ENCODE data around the gene INHBE. TPM values are rescaled to one million over a fixed set of nuclear protein-coding genes. Genes with fewer than 3 reads are reported as not detected.

Gene INHBE
- total and polyA plus RNA-seq, 4 donors = 17.6 to 181 (median 110) TPM

- Histone ChIP-seq H3K4me1 (ENCODE audit: control insufficient read depth in 4 of 4, insufficient read depth in 4 of 4, low read length in 3 of 4) (peaks cover 2 to 17% (median 11%) of the 10 kb centered on the region in 4 donors), H3K9me3 (ENCODE audit: control insufficient read depth in 4 of 4, low read length in 3 of 4) (no peaks in the 10 kb centered on the region), H3K27ac (ENCODE audit: low read depth in 1 of 2, low read length in 2 of 2) (no peak overlapping the region), H3K9ac (ENCODE audit: low read depth in 1 of 2, low read length in 2 of 2) (no peak overlapping the region), H3K36me3 (ENCODE audit: control insufficient read depth in 4 of 4, insufficient read depth in 3 of 4, low read depth in 1 of 4, low read length in 3 of 4) (peaks cover 5 to 23% (median 16%) of the 10 kb centered on the region in 4 donors), H3K27me3 (ENCODE audit: control insufficient read depth in 4 of 4, insufficient read depth in 4 of 4, low read length in 3 of 4) (no peaks in the 10 kb centered on the region), H3K4me3 (ENCODE audit: low read depth in 1 of 3, low read length in 3 of 3) (no peak overlapping the region)
- no peak for DNase-seq (ENCODE audit: low spot score)
- TF ChIP-seq NR2F2 (IDR thresholded peaks at IDR 0.05) (no peak), HNF4A (conservative IDR thresholded peaks at IDR 0.05) (no peak), EGR1 (IDR thresholded peaks at IDR 0.05; ENCODE audit: low read depth in 2 of 2) (no peak), YY1 (IDR thresholded peaks at IDR 0.05) (no peak), FOXA1 (IDR thresholded peaks at IDR 0.05) (no peak), RAD21 (IDR thresholded peaks at IDR 0.05) (no peak), CTCF (IDR thresholded peaks at IDR 0.05; ENCODE audit: low read depth, low read length, missing input control) (no peak), ATF3 (IDR thresholded peaks at IDR 0.05) (no peak), RXRA (IDR thresholded peaks at IDR 0.05) (no peak), JUND (IDR thresholded peaks at IDR 0.05) (no peak), FOXA2 (IDR thresholded peaks at IDR 0.05) (no peak), SP1 (IDR thresholded peaks at IDR 0.05) (no peak), TAF1 (conservative IDR thresholded peaks at IDR 0.05) (no peak), GABPA (IDR thresholded peaks at IDR 0.05 in 1 of 2, conservative IDR thresholded peaks at IDR 0.05 in 1 of 2) (no peak), HNF4G (IDR thresholded peaks at IDR 0.05) (no peak)
- TF ChIP-seq, protein P1, sequence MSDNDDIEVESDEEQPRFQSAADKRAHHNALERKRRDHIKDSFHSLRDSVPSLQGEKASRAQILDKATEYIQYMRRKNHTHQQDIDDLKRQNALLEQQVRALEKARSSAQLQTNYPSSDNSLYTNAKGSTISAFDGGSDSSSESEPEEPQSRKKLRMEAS (IDR thresholded peaks at IDR 0.05) = no peak
- TF ChIP-seq, protein P2, sequence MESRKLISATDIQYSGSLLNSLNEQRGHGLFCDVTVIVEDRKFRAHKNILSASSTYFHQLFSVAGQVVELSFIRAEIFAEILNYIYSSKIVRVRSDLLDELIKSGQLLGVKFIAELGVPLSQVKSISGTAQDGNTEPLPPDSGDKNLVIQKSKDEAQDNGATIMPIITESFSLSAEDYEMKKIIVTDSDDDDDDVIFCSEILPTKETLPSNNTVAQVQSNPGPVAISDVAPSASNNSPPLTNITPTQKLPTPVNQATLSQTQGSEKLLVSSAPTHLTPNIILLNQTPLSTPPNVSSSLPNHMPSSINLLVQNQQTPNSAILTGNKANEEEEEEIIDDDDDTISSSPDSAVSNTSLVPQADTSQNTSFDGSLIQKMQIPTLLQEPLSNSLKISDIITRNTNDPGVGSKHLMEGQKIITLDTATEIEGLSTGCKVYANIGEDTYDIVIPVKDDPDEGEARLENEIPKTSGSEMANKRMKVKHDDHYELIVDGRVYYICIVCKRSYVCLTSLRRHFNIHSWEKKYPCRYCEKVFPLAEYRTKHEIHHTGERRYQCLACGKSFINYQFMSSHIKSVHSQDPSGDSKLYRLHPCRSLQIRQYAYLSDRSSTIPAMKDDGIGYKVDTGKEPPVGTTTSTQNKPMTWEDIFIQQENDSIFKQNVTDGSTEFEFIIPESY (IDR thresholded peaks at IDR 0.05) = no peak
- TF ChIP-seq, protein P3, sequence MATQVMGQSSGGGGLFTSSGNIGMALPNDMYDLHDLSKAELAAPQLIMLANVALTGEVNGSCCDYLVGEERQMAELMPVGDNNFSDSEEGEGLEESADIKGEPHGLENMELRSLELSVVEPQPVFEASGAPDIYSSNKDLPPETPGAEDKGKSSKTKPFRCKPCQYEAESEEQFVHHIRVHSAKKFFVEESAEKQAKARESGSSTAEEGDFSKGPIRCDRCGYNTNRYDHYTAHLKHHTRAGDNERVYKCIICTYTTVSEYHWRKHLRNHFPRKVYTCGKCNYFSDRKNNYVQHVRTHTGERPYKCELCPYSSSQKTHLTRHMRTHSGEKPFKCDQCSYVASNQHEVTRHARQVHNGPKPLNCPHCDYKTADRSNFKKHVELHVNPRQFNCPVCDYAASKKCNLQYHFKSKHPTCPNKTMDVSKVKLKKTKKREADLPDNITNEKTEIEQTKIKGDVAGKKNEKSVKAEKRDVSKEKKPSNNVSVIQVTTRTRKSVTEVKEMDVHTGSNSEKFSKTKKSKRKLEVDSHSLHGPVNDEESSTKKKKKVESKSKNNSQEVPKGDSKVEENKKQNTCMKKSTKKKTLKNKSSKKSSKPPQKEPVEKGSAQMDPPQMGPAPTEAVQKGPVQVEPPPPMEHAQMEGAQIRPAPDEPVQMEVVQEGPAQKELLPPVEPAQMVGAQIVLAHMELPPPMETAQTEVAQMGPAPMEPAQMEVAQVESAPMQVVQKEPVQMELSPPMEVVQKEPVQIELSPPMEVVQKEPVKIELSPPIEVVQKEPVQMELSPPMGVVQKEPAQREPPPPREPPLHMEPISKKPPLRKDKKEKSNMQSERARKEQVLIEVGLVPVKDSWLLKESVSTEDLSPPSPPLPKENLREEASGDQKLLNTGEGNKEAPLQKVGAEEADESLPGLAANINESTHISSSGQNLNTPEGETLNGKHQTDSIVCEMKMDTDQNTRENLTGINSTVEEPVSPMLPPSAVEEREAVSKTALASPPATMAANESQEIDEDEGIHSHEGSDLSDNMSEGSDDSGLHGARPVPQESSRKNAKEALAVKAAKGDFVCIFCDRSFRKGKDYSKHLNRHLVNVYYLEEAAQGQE (IDR thresholded peaks at IDR 0.05) = no peak
- whole genome bisulfite sequencing = 91% methylated on average over 27 of the region's 27 CpGs
Measured at GRCh38 chr12:57487055-57487596, 32.0 kb downstream of the INHBE start.
